Mesodermal cell (in vitro differentiated cells): ENCODE data around the gene LAMB1.
"Not testable (repeated sequence)": the region's sequence is repeated elsewhere in the genome, so short reads cannot be mapped to it uniquely, and the experiment has no call there.

Source experiments
- H3K27ac ChIP-seq: 2 replicates; pipeline ENCODE4 v1.7.0; 2013; ENCODE audit warnings: mild to moderate bottlenecking, low read depth, low read length, moderate library complexity; ENCODE audit not compliant: severe bottlenecking
- H3K36me3 ChIP-seq: 2 replicates; pipeline ENCODE4 v1.7.1; 2013; ENCODE audit warnings: mild to moderate bottlenecking, low read length, moderate library complexity; ENCODE audit not compliant: control insufficient read depth, insufficient read depth
- H3K4me1 ChIP-seq: one replicate; pipeline ENCODE4 v1.7.1; 2013; ENCODE audit warnings: mild to moderate bottlenecking, low read length; ENCODE audit not compliant: insufficient read depth, control insufficient read depth, poor library complexity, severe bottlenecking
- H3K4me3 ChIP-seq: 2 replicates; pipeline ENCODE4 v1.7.0; 2013; ENCODE audit warnings: low read length, control low read depth, mild to moderate bottlenecking; ENCODE audit not compliant: insufficient read depth, poor library complexity, severe bottlenecking; ENCODE audit errors: extremely low read depth
- H3K9me3 ChIP-seq: 2 replicates; pipeline ENCODE4 v1.7.1; 2013; ENCODE audit warnings: mild to moderate bottlenecking, low read length, moderate library complexity; ENCODE audit not compliant: control insufficient read depth
- WGBS, 2 experiments: methylation state at CpG; one replicate each; pipeline ENCODE4 v1.1.5; 2013; ENCODE audit warnings: missing lambda C conversion rate in 2 of 2; ENCODE audit not compliant: insufficient coverage in 2 of 2; 5-methylcytosine and 5-hydroxymethylcytosine counted together

Gene LAMB1

DNA sequence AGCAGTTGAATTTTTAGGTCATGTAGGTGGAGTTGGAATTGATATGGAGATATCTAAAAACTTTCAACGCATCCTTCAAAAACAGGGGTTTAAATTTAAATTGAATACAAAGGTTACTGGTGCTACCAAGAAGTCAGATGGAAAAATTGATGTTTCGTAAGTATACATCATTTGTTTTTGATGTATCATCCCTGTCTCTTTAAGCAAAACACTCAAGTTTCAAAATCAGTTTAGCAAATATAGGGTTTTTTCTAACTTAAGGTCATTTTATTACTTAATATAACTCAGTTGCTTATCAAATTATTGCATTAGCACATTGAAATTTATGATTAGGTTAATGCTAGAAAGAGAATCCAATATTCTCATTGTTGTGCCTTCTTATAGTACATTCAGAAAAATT, 87.4 kb downstream of the LAMB1 start:
- Histone ChIP-seq H3K27ac (no peak overlapping the region), H3K36me3 (peaks cover 59% of the 10 kb centered on the region), H3K4me3 (no peak overlapping the region), H3K9me3 (no peaks in the 10 kb centered on the region), H3K4me1 (no peaks in the 10 kb centered on the region)
- WGBS, 2 experiments = no CpG with 5 or more reads among the region's 2 CpGs

DNA sequence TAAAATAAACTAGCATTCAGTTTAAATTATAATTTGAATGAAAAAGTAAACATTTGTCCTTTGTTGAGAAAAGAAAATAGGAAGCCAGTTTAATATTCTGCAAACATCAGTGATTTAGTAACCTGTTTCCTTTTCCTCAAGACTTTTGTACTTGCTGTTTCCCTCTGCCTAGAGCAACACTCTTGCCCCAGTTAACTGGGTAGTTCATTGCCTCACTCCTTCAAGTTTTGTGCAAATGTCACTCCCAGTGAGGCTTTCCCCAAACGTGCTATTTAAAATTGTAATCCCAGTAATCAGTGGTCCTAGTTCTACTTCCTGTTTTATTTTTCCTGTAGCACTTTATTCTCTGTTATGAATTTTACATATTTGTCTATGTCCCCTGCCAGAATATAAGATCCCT, 88.1 kb downstream of the LAMB1 start:
- no peak overlapping the region for H3K4me3 ChIP-seq
- H3K27ac ChIP-seq = no peak overlapping the region
- 60% methylated on average over 1 of the region's 1 CpG; no CpG with 5 or more reads in 1 of the 2 experiments for WGBS, 2 experiments
- no peaks in the 10 kb centered on the region for H3K9me3 ChIP-seq
- H3K4me1 ChIP-seq = no peaks in the 10 kb centered on the region
- H3K36me3 ChIP-seq = peaks cover 63% of the 10 kb centered on the region

DNA sequence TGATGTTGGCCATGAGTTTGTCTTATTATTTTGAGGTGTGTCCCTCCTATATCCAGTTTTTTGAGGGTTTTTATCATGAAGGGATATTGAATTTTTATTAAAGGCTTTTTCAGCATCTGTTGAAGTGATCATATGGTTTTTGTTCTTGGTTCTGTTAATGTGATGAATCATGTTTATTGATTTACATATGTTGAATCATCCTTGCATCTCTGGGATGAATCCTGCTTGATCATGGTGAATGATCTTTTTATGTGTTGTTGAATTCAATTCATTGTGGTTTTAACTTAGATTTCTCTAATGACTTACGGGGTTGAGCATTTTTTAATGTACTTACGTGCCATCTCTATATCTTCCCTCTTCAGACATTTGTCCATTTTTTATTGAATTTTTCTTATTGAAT, 89.1 kb downstream of the LAMB1 start:
- Histone ChIP-seq H3K4me3 (no peak overlapping the region), H3K27ac (no peak overlapping the region), H3K4me1 (no peaks in the 10 kb centered on the region), H3K9me3 (no peaks in the 10 kb centered on the region), H3K36me3 (peaks cover 64% of the 10 kb centered on the region)
- no CpG with 5 or more reads among the region's 2 CpGs for WGBS, 2 experiments

DNA sequence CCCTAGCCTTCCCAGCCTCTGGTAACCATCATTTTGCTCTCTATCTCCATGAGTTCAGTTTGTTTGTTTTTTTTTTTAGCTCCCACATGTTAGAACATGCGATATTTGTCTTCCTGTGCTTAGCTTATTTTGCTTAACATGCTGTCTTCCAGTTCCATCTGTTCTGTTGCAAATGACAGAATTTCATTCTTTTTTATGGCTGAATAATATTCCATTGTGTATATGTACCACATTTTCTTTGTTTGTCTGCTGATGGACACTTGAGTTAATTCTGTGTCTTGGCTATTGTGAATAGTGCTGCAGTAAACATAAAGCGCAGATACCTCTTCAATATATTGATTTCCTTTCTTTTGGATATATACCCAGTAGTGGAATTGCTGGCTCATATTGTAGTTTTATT, 91.0 kb downstream of the LAMB1 start:
- 100% methylated on average over 1 of the region's 2 CpGs for WGBS, 2 experiments

DNA sequence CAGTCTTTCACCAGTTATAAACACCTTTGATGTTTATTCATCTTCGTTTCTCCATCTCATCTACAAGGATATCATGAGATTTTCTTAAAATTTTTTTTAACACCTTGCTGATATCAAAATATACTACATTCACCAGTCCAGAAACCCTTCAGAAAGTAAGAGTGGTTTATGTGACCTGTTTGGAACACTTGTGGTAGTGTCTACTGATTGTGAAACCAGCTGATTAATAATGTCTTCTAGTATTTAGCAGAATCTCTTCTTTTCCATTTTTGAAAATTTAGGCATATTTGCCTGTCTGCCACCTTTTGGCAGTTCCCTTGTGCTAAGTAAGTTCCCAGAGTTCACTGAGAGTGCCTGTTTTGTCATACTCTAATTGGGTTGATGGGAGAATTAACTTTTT, 93.5 kb downstream of the LAMB1 start:
- H3K36me3 ChIP-seq = peaks cover 75% of the 10 kb centered on the region
- no peaks in the 10 kb centered on the region for H3K9me3 ChIP-seq
- H3K27ac ChIP-seq = no peak overlapping the region
- no peaks in the 10 kb centered on the region for H3K4me1 ChIP-seq
- no peak overlapping the region for H3K4me3 ChIP-seq
- no CpG with 5 or more reads among the region's 1 CpG for WGBS, 2 experiments

More for the DNA sequence above, 91.0 kb downstream of the LAMB1 start:
- H3K36me3 ChIP-seq = peaks cover 64% of the 10 kb centered on the region
- no peak overlapping the region for H3K4me3 ChIP-seq
- no peaks in the 10 kb centered on the region for H3K9me3 ChIP-seq
- no peak overlapping the region for H3K27ac ChIP-seq
- H3K4me1 ChIP-seq = no peaks in the 10 kb centered on the region

DNA sequence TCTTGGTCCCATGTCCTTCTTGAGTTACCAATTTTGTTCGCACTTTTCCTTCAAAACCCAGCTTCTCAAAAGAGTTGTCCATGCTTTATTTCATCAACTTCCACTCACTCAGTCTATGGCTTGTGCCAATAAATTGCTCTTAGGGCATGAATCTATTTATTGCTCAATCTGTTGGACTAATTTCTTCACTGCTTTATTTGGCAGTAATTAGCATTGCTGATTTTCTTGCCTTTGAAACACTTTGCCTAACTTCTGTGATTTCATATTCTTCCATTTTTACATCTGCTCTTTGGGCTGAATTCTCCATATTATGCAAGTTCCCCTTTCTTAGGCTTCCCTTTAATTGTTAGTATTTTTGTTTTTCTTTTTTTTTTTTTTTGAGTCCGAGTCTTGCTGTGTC, 95.2 kb downstream of the LAMB1 start:
- Histone ChIP-seq H3K9me3 (no peaks in the 10 kb centered on the region), H3K27ac (no peak overlapping the region), H3K4me3 (no peak overlapping the region), H3K4me1 (peaks cover 4% of the 10 kb centered on the region), H3K36me3 (peaks cover 86% of the 10 kb centered on the region)
- WGBS, 2 experiments = 100% methylated on average over 1 of the region's 2 CpGs

DNA sequence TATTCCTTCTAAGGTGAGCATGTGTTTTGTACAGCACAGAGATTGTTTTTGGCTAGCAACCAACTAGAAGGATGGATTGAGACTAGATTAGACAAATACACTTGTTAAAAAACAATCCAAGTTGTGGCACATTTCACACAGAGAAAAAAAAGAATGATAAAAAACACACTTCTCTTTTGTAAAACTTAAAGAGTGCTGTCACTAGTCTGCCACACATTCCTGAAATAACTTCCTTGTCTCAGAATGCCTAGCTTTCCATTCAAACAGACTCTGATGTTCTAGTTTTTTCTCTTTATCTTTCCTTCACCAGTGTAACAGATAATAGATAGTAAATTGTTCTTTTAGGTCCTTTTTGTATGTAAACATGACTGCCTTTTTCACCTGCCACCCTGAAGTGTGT, 100.6 kb downstream of the LAMB1 start:
- Histone ChIP-seq H3K36me3 (peaks cover 40% of the 10 kb centered on the region), H3K9me3 (no peaks in the 10 kb centered on the region), H3K4me3 (no peak overlapping the region), H3K4me1 (peaks cover 11% of the 10 kb centered on the region), H3K27ac (peak overlapping the region; percentile 55)

DNA sequence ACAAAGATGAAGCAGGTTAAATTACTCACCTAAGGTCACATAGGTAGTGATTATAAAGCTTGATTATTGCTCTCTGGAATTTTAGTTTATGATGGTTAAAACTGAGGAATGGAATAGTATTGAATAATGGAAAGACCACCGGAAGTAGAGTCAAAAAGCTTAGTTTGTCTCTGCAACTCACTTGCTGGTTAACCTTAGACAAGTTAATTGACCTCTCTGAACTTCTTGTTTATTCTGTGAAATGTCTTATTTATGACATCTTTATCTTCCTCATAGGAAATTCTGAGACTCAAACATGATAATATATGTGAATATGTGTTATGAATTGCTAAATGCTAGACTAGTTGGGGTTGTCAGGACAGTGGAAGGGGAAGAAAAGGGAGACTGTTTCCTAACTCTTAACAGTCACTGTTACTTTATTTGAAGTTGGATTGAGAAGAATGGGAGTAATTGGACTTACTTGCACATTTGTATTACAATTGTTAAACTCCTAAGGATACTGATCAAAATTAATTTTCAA, 102.4 kb downstream of the LAMB1 start:
- no peak overlapping the region for H3K27ac ChIP-seq
- H3K36me3 ChIP-seq = peaks cover 38% of the 10 kb centered on the region

DNA sequence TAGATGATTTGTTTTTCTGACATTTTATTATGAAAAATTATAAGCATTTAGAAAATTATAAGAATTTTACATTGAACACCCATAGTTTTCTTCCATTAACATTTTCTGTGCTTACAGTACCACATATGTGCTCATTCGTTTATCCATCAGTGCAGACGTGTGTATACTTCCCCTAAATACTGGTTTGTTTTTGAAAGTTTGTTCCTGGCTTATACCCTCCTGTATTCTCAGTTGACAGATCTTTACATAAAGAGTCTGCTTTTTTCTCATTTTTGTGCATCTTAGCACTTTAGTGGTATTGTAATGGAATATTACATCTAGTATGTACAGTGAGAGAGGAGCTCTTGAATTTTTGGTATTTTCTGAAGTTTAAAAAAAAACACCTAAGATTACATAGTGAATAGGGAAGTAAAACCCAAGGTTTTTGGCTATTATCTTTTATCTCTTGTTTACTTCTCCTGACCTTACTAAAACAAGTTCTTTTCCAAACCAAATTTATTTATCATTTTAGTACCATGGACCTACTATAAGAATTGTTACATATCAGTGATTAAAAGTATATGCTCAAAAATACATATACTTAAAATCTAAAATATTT, 103.9 kb downstream of the LAMB1 start:
- Histone ChIP-seq H3K9me3 (no peaks in the 10 kb centered on the region), H3K36me3 (peaks cover 42% of the 10 kb centered on the region), H3K27ac (no peak overlapping the region), H3K4me1 (peaks cover 11% of the 10 kb centered on the region), H3K4me3 (no peak overlapping the region)
- WGBS, 2 experiments = 90% methylated on average over 2 of the region's 2 CpGs; no CpG with 5 or more reads in 1 of the 2 experiments

More for the DNA sequence above, 102.4 kb downstream of the LAMB1 start:
- peaks cover 11% of the 10 kb centered on the region for H3K4me1 ChIP-seq
- H3K9me3 ChIP-seq = no peaks in the 10 kb centered on the region
- H3K4me3 ChIP-seq = no peak overlapping the region
- WGBS, 2 experiments = 100% methylated on average over 1 of the region's 1 CpG

DNA sequence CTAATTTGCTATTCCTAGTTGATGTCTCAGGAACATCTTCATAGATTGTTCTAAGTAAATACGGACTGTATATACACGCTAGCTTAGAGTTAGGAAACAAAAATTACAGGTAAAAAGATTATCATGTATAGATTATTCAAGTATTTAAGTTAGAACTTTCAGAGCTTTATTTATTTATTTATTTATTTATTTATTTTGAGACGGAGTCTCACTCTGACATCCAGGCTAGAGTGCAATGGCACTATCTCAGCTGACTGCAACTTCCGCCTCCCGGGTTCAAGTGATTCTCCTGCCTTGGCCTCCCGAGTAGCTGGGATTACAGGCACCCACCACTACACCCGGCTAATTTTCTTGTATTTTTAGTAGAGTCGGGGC, 110.6 kb downstream of the LAMB1 start:
- not testable (repeated sequence) for H3K9me3 ChIP-seq, H3K27ac ChIP-seq, H3K4me1 ChIP-seq
- 87 to 98% methylated on average over 3 to 5 of the region's 8 CpGs for WGBS, 2 experiments
- Histone ChIP-seq H3K36me3 (peaks cover 40% of the 10 kb centered on the region), H3K4me3 (peak overlapping the region; percentile 53)

DNA sequence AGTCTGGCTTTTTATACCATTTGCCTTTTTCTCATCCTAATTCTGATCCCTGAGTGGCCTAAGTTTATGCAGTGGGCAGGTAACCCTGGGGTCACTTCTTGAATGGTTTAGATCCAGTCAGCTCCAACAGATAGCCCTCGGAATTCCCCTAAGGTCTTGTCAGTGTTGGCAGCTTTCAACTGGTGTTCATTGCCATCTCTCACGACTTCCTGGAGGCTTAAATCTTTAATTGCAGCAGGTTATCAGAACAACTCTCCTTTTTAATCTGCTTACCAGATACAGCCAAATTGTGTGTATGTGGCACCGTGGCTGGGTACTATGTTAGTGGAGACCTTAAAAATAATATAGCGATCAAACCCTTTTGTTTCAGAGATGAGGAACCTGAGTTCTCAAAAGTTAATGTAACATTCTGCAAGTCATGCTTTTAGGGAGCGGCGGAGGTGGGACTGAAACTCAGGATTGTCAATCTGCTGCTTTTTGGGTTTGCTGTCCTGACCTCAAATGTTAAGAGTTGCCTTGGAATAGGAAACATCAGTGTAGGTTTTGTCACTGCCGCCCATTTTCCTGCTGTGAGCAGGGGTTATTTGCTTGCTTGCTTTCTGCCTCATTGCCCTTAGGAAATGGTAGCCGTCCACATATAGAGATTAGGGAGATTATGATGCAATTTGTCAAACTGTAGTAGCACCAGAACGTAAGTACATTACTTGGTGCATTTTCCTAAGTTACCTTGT, 111.2 kb downstream of the LAMB1 start:
- H3K36me3 ChIP-seq = peaks cover 37% of the 10 kb centered on the region
- WGBS, 2 experiments = 71 to 72% methylated on average over 7 to 9 of the region's 9 CpGs
- peak overlapping the region; percentile 94 for H3K27ac ChIP-seq
- H3K4me3 ChIP-seq = peak overlapping the region; percentile 53
- H3K9me3 ChIP-seq = no peaks in the 10 kb centered on the region
- H3K4me1 ChIP-seq = peaks cover 8% of the 10 kb centered on the region
